Stimulated activated naive CD8-positive, alpha-beta T cell treated with anti-CD3 and anti-CD28 coated beads, Interleukin-15, Interleukin-2, amounts not matched to agents 100 U/mL and 50 U/mL, for 24 hours (primary cell): Measurements from ENCODE around the gene S100Z.
A peak's percentile ranks its signal among the peaks of the same experiment; 100 is the strongest.

ENCODE experiments used
- ATAC-seq: fragments of 150-1000 bp; cut with Tn5 transposase; one replicate; pipeline ENCODE4 v1.10.0; 2021
- DNase-seq: peaks from one replicate; pipeline ENCODE4 v3.0.0; 2021

The S100Z gene

GRCh38 chr5:76953551-76954382 is 104.0 kb downstream of the S100Z start:
- DNase-seq (no peak), ATAC-seq (peak; percentile 28)

DNA sequence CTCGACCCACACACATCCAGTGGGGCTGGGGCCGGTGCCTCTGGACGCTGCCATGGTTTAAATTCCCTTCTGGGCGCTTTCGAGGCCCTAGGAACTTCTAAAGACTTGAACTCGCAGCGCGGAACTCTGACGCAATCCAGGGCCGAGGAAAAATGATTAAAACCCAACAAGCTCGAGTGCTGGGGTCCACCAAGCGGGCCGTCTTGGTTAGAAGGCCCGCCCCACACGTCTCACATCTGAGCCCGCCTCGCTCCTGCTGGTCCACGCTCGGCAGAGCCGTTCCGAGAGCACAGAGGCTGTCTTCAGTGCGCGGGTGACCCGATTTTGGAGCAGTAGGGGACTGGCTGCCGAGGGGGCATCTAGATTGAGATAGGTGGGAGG is 104.6 kb downstream of the S100Z start:
- no peak for ATAC-seq
- DNase-seq: no peak

- ATAC-seq (no peak), DNase-seq (no peak)
These were observed 106.2 kb downstream of the S100Z start for GRCh38 chr5:76956033-76956432.

DNA sequence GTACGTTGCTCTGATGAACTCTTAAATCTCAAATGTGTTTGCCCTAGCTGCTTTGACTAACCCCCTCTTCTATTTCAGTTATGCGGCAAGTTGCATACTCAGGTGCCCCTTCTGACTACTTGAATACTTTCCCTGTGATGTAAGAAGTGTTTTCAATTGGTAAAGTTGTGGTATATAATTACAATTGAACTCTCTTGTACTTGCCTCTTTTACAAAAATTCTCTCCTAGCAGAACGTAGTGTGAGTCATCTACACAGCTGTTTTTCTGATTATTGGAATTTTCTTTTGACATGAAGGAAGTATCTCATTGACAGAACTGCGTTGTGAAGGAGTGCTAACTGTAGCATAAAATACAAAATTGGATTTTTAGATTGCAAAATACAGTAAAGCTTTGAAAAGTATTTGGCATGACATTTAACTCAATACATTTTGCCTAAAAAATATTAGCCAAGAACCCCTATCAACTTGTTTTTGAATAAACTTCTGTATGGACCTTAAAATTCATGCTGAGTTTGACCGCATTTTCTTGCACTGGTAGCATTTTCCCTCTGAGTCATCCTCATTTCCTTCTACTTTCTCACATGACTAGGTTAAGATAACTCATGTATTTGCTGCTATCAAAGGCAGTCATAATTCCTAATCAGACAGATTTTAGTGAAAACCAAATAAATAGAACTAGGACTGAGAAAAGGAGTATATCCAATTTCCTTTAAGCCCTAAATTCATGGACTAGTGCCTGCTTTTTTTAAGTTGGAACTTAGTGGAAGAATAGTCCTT is 109.4 kb downstream of the S100Z start:
- no peak for ATAC-seq

GRCh38 chr5:76960004-76960625 is 110.3 kb downstream of the S100Z start:
- DNase-seq (no peak), ATAC-seq (peak; percentile 57)

More for the DNA sequence above, 109.4 kb downstream of the S100Z start:
- DNase-seq: no peak

DNA sequence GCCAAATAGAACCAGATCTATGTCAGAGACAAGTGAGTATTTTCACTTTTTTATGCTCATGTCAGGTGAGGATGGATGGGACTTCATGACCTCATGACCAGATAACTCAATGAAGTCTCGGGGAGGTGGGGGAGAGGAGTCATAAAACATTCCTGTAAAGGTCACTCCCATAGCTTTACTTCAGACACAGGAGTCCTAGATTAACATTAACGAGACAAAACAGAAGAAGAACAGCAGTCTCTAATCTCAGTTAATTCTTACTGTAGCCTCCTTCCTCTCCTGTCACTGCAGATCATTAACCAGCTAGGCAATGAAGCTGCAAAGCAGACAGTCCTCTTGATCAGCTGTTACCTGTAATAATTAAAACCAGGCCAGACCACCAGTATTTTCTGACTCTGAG is 114.2 kb downstream of the S100Z start:
- ATAC-seq: no peak
- DNase-seq: no peak
